ENCODE data around the gene LMTK3.

DNA sequence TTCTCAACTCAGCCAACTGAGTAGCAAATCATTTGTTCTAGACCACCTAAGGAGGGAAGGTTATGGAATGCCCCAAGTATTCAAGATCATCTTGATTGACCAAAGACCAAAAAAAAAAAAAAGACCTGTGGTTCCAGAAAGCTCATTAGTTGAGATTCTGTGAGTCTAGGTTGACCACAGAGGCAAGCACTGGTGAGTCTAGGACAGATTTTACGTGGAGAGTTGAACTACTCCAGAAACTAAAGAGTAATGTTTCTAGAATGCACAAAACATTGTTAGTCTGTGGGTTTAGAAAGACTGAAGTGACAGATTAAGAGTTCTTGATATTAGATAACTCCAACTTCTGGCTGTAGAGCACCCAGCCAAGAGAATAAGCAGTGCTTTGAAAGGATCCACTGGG lies 46.4 kb downstream of the LMTK3 start:
- TF ChIP-seq, protein P1, sequence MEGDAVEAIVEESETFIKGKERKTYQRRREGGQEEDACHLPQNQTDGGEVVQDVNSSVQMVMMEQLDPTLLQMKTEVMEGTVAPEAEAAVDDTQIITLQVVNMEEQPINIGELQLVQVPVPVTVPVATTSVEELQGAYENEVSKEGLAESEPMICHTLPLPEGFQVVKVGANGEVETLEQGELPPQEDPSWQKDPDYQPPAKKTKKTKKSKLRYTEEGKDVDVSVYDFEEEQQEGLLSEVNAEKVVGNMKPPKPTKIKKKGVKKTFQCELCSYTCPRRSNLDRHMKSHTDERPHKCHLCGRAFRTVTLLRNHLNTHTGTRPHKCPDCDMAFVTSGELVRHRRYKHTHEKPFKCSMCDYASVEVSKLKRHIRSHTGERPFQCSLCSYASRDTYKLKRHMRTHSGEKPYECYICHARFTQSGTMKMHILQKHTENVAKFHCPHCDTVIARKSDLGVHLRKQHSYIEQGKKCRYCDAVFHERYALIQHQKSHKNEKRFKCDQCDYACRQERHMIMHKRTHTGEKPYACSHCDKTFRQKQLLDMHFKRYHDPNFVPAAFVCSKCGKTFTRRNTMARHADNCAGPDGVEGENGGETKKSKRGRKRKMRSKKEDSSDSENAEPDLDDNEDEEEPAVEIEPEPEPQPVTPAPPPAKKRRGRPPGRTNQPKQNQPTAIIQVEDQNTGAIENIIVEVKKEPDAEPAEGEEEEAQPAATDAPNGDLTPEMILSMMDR (IDR thresholded peaks at IDR 0.05; ENCODE audit: borderline replicate concordance, extremely low read depth, low read length, poor library complexity, severe bottlenecking) = no peak
- no peak for TF ChIP-seq EZH2 (IDR thresholded peaks at IDR 0.05; ENCODE audit: borderline replicate concordance, low read depth, low read length, severe bottlenecking)

All from DND-41 (cell line).